GM21825 (cell line): ENCODE data around the gene EPHB2.

Experiments used
- ATAC-seq: cut with Tn5 transposase; IDR thresholded peaks from one replicate; pipeline ENCODE4 v1.9.1; 2021; ENCODE audit warnings: mild to moderate bottlenecking, moderate library complexity; ENCODE audit not compliant: unreplicated experiment

Gene EPHB2

DNA sequence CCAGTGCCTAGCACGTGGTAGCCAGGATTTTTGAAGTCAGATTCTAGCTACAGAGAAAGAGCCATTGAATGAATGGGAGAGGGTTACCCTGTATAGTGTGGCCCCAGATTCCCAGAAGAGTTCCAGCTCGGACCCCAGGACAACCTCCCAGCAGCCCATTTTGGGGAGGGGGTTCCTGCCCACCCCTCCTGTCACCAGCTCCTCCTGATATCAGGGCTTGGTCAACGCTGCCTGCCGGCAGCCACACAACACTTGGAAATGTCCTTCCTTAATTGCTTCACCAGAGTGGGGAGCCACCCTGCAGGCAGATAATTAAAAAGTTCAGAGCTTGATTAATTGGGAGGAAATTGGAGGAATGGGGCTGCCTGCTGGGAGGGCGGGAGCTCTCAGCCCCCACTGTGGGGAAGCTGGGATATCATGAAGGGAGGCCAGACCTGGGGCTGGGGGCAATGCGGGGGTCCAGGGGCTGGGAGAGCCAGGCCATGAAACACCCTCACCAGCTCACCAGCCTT lies 141.6 kb downstream of the EPHB2 start:
- no peak for ATAC-seq

DNA sequence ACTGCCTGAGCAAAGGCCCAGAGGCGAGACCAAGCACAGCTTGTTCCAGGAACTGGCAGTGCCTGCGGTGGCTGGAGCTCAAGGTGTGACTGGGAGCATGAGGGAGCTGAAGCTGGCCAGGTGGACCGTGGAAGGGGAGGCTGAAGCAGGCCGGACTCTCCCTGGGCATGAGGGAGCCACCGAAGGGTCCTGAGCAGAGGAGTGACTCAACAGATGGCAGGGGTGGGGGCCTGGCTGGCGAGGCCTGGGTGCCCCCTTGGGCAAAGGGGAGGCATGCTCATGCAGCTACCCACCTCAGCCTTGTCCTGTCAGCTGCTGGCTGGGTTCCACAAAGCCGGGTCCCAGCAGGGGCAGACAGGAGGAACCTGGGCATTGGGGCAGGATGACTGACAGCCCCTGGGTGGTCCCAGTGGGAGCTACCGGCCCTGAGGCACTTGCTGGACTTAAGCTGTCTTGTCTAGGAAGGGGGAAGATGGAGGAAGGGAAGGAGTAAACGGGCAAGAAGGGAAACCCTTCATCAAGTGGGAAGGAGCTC lies 143.1 kb downstream of the EPHB2 start:
- no peak for ATAC-seq

DNA sequence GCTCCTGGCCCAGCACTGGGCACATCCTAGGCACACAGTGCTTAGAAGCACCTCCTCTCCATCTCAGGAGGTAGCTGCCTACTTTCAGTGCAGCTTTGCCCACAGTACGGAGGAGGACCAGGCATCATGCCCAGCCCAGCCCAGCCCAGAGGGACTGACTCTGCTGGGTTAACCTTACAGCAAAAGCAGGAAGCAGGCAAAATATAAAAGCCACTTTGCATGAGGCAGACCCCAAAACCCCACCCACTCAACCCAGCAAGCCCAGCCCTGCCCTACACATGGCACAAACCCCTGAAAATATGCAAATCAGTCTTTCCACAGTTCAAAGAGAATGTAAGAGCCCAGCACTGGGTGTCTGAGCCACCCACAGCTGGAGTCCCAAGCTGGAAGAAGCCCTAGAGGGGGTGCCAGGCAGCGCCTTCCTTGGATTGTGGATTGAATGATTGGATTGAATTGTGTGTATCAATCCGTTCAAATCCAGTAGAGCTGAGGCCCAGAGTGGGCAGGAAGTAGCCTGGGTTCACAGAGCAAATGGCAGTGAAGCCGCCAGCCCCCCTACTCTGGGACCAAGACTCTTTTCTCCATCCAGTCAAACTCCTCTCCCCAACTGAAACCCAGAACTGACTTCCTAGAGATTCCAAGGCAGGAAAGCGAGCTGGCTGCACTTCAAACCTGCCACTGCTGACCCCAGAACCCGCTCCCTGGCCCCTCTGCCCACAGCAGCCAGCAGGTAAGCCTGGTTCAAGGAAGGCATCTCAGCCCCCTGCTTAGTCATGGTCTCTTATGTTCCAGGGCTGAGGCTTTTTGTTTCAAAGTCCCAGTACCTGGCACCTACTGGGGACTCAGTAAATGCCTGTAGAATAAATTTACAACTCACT lies 144.3 kb downstream of the EPHB2 start:
- ATAC-seq = no peak

DNA sequence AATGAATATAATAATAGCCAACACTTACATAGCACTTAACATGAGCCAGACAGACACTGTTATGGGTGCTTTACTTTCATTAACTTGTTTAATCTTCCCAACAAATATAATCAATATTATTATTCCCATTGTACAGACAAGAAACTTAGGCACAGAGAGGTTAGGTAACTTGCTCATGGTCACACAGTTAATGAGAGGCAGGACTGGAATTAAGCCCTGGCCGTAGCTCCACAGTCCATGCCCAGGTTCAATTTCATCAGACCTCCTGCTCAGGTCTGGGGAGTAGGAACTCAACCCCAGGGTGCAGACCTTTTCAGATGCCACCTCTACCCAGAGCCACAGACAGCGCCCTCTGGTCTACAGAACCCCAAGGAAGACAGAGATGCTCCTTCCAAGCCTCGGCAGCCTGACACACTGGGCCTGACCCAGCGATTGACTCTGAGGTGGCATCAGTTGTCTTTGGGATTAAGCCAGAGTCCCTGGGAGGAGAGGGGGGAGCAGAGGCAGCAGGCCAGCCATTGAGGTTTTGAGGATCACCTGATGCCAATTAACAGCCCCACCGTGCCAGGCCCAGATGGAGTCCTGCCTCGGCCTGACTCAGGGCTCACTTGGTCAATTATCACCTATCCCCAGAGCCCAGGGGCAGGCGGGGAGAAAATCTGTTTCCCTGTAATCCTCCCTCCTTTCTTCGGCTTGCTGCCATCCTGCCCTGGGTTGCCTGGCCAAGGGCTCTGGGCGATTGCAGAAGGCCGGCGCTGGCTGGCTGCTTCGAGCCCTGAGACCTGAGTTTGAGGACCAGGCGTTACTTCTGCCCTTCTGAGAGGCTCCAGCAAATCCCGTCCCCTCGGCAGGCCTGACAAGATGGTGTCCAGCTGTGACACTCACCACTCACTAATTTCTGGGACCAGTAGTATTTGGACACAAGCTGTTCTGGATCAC lies 145.3 kb downstream of the EPHB2 start:
- no peak for ATAC-seq

DNA sequence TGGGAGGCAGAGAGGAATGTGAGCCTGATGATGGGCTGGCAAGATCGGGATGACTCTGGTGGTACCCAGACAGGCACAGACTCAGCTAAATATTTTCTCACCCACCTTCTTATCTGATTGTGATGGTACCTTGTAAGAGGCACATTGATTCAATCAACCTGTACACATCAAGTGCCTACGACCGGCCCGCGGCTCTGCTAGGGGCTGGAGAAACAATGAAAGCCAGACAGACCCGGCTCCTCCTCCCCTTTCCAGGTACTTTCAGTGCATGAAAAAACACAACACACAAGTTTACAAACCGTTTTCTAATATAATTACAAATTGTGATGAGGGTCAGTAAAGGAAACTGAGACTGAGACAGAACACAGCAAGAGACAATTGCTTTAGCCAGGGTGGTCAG lies 147.0 kb downstream of the EPHB2 start:
- no peak for ATAC-seq

DNA sequence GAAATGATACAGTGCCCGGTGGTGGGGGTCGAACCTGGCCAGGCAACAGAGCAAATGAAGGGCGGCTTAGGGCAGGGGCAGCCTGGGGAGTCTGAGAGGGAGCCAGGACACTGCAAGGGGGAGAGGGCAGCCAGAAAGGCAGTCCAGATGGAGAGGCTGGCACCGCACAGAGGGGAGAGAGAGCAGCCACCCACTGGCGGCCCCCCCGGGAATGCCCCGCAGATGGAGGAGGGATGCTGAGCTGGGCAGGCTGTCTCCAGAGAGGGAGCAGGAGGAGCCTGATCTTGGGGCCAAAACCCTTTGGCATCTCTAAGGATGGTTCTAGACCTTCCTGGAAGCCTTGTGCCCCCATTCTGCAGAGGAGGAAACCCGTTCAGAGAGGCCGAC lies 149.8 kb downstream of the EPHB2 start:
- no peak for ATAC-seq

DNA sequence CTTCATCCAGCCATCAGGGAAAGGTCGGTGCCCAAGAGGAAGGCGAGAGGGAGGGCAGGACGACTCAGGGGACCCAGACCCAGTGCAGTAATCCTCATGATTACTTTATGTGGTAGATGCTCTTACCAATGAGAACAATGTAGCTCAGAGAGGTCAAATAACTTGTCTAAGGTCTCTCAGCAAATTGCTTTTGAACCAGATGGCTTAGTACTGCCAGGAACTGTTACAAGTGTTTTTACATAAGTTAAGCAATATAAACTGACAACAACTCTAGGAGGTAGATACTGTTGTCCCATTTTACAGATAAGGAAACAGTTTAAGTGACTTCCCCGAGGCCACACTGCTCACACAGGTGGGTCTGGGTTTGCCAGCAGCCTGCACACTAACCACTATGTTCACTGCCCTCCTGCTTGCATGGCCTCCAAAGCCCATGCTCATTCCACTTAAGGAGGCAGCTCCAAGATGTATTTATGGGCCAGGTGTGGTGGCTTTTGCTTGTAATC lies 150.3 kb downstream of the EPHB2 start:
- ATAC-seq = no peak

DNA sequence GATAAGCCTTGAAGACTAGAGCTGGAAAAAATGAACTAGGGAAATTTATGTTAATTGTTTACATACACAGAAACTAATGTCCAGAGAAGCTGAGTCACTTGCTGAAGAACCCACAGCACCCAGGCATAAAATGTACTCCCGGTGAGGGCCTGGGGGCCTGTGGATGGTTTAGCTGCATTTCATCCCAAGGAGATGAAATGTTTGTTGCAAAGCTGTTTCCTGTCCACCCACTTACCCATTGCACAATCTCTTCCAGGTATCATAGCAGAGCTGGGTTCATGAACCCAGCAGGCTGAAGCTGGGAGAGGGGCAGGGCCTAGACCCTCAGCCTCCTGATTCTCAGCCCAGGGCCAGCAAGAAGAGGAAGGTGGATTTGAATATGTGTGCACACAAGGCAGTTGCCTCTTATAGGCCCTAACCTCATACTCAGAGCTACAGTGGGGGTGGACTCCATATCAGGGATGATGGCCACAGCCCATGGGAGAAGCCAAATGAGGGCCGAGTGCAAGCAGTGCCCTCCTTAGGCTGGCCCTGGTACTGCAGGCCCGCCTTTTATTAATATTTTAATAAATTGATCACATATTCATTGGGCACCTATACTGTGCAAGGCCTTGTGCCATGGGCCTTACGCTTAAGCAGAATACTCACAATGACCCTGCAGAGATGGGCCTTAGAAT lies 151.3 kb downstream of the EPHB2 start:
- ATAC-seq = no peak

DNA sequence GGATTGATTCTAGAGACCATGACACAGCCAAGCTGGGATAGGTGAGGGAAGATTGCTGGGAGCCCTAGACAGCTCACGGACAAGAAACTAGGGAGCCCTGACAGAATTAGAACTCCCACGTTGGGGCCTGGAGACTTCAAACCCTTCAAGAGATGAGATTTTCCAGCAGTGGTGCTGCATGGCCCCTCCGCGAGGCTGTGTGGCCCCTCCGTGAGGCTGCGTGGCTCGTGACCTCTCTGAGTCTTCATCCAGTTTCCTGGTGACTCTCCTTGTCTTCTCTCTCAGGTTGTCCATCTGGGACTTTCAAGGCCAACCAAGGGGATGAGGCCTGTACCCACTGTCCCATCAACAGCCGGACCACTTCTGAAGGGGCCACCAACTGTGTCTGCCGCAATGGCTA lies 152.1 kb downstream of the EPHB2 start:
- ATAC-seq = no peak

DNA sequence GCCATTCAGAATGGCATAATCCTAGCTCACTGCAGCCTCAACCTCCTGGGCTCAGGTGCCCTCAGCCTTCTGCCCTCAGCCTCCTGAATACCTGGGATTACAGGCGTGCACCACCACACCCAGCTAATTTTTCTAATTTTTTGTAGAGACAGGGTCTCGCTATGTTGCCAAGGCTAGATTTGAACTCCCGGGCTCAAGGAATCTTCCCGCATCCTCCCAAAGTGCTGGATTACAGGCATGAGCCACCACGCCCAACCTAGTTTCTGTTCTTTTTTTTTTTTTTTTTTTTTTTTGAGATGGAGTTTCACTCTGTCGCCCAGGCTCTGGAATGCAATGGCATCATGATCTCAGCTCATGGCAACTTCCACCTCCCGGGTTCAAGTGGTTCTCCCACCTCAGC lies 153.1 kb downstream of the EPHB2 start:
- ATAC-seq = no peak

DNA sequence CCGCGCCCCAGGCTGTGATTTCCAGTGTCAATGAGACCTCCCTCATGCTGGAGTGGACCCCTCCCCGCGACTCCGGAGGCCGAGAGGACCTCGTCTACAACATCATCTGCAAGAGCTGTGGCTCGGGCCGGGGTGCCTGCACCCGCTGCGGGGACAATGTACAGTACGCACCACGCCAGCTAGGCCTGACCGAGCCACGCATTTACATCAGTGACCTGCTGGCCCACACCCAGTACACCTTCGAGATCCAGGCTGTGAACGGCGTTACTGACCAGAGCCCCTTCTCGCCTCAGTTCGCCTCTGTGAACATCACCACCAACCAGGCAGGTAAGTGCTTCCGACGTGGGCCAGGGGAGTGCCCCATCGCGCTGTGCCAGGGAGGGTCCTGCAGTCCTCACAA lies 154.2 kb downstream of the EPHB2 start:
- ATAC-seq = no peak

DNA sequence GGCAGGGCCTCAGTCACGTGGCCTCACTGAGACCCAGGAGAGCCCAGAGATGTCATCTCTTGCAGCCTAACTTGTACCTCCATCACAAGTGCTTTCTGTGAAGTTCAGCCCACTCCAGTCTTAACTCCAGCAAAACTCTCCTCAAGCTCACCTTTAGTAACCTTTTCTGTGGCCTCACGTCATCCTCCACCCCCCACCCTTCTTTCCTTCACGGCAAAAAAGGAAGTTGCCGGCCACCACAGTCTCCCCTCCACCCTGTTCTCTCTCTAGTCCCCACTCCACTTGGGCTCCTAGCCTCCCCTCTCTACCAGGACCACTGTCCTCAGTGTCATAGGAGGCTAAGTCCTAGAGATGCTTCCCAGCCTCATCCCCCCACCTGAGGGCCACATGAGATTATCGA lies 155.1 kb downstream of the EPHB2 start:
- ATAC-seq = no peak

DNA sequence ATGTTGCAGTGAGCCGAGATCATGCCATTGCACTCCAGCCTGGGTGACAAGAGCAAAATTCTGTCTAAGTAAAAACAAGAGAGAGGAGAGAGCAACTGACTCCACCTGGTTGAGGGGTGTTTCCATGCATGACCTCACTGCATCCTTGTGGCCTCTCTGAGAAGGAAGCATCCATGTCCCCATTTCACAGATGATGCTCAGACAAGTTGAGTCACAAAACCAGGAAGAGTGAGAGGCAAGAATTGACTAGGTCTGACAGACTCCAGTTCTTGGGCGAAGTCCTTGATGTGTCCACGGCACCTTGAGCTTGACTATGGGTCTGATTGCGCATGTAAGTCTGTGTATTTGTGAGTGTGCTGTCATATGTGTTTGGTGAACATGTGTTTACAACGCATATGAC lies 156.2 kb downstream of the EPHB2 start:
- ATAC-seq = no peak

DNA sequence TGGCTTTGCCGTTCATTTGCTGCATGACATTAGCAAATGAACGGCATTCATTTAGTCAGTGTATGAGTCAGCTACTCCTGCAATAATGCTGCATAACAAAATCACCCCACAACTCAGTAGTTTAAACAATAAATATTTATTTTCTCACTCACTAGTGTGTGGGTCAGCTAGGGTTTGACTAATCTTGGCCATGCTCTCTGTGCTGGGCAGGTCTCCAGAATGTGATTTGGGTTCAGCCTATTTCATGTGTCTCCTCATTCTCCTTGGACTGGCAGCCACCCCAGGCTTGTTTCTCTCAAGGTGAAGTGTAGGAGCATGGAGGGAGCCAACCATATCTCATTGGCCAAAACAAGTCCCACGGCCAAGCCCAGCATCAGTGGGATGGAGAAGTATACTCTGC lies 157.7 kb downstream of the EPHB2 start:
- ATAC-seq = no peak

DNA sequence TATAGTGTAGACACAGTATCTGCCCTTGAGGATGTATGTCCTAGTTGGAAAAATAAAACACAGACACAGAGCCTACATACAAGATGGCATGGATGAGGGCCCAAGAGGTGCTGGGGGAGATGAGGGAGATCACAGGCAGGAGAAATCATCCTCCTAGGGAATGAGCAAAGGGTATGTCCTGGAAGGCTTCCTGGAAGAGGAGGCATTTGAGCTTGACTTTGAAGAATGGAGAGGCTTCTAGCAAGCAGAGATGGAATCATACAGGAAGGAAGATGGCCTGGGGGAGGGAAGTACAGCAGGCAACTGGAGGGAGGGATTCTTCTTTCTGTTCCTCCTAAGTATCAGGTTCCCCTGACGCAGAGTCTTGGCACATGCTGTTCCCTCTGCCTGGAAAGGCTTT lies 158.7 kb downstream of the EPHB2 start:
- no peak for ATAC-seq

DNA sequence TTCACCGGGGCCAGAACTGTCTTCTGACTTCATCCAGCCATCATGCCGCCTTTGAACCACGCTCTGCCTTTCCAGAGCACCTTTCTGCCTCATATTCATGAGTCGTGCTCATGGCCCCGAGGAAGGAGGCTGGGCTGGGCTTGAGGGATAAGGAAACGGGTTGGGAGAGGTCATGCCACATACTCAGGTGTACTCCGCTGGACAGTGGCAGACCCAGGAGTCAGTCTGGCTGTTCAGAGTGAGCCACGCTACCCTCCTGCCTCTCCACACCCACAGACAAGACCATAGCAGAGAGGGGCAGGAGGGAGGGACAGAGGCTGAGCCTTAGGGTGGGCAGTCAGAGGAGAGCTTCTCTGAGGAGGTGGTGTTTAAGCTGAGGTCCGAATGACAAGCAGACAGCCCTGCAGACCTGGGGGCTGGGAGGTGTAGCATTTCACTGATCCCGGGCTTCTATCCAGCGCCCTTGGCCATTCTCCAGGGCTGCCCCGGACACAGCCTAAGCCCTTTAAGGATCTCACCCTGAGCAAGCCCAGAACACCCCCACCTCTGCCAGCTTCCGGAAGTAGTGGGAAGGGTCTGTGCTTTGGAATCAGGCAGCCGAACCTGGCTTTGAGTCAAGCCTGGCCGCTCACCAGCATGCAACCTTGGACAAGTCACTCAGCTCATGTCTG lies 159.7 kb downstream of the EPHB2 start:
- no peak for ATAC-seq

DNA sequence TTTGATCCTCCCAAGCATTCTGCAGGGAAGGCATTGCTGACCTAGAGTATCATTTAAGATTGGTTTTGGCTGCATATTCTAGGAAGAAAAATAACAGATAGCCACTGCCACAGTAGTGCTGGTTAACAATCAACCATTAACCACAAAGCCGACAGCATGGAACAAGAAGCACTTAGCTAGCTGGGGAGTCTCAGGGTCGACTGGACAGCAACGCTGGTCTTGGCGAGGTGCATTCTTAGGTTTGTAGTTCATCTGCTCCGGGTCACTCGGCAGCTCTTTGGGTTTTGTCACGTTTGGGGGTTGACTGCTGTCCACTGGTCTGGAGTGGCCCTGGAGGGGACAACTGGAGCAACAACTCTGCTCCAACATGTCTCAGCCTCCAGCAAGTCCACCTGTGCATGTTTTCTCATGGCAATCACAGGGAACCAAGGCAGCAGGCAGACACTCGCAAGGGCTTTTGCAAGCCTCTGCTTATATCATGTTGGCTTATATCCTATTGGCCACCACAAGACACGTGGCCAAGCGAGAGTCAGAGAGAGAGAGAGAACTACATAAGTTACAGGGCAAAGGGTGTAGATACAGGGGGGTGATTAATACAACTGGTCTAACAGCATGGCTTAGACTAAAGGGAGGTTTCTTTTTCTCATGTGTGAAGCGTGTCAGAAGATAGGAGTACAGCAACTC lies 162.5 kb downstream of the EPHB2 start:
- ATAC-seq = no peak

DNA sequence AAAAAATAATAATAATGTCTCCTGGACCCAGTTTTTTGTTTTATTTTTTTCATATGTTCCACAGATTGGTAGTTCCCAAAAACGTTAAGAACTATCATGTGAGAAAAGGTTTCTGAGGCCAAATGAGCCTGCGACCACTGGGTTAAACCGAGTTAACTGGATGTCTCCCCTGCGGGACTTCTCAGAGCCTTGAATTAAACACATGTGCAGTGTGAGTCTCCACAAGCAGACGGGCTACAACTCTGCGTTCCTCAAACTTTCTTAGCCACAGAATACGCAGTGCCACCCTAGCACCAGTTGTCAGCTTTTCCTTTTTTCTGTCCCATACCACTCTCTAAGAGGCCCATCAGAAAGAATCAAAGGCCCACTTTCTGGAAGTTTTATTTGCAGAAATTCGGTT lies 164.1 kb downstream of the EPHB2 start:
- ATAC-seq = no peak

DNA sequence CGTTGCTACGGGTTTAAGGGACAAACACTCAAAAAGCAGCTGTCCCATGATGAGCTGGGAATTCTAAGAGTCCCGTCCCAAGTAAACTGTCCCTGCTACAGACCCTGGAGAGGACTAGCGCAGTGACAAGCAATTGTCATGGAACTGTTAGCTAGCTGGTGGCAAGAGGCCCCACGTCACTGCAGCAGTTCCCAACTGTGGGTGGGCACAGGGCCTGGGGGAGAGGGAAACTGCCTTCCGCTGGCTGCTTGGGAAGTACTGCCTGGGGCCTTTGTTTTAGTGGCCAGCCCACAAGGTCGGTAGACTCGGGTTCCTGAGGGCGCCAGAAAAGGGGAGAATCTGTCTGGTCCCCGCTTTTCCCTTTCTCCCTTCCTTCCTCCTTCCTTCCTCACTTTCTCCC lies 164.6 kb downstream of the EPHB2 start:
- ATAC-seq = no peak

DNA sequence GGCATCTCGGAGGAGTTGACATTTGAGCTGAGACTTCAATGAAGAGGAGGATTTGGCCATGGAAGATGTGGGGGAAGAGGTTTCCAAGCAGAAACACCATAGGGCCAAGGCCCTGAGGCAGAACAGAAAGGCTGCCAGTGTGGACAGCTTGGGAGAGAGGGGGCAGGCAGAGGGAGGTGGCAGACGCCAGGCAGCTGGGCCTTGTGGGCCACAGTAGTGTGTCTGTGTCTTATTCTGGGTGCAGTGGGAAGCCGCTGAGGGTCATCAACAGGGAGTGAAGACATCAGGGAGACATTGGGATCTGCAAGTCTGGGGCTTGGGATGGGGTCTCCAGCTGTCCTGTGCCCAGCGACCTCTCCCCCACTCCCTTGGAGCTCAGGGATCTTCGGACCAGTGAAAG lies 165.2 kb downstream of the EPHB2 start:
- ATAC-seq = no peak
